RCC 7860 (cell line): ENCODE data around the gene CYP4F2.
A peak's percentile ranks its signal among the peaks of the same experiment; 100 is the strongest.
"Not testable (repeated sequence)": the region's sequence is repeated elsewhere in the genome, so short reads cannot be mapped to it uniquely, and the experiment has no call there.

Source experiments
- DNase-seq: peaks from one replicate; pipeline ENCODE4 v3.0.0-alpha.2; 2015; ENCODE audit warnings: low spot score
- FAIRE-seq: peaks from 2 replicates; lab custom pipeline; 2012; peaks lifted over from hg19 to GRCh38; lab: Jason Lieb, UNC

CYP4F2 gene, protein sequence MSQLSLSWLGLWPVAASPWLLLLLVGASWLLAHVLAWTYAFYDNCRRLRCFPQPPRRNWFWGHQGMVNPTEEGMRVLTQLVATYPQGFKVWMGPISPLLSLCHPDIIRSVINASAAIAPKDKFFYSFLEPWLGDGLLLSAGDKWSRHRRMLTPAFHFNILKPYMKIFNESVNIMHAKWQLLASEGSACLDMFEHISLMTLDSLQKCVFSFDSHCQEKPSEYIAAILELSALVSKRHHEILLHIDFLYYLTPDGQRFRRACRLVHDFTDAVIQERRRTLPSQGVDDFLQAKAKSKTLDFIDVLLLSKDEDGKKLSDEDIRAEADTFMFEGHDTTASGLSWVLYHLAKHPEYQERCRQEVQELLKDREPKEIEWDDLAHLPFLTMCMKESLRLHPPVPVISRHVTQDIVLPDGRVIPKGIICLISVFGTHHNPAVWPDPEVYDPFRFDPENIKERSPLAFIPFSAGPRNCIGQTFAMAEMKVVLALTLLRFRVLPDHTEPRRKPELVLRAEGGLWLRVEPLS

GRCh38 chr19:15897738-15898276, at the start of gene CYP4F2:
Gene CYP4F2 (minus strand): TSS chr19:15898074. CDS start chr19:15897611, 463 bp downstream.
- FAIRE-seq (no peak), DNase-seq (no peak)

DNA sequence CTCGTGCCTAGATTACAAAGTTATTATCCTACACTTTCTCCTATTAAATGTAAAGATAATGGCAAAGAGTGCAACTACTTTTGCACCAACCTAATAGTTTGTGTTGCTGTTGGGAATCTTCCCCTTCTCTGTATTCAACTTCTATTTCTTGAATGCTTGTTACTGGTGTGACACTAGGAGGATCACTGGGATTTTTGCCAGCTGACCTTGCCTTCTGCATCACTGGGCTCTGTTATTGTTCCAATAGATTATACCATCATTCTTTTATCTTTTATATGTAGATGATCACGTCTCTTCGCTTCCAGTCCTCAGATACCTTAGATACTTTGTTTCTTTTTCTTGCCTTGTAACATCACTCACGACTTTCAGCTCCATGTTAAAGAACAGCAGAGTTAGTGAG, 47.4 kb upstream of the CYP4F2 start:
- FAIRE-seq (no peak), DNase-seq (no peak)

- DNase-seq (no peak), FAIRE-seq (no peak)
Measured at GRCh38 chr19:15944401-15944800, 46.5 kb upstream of the CYP4F2 start.

DNA sequence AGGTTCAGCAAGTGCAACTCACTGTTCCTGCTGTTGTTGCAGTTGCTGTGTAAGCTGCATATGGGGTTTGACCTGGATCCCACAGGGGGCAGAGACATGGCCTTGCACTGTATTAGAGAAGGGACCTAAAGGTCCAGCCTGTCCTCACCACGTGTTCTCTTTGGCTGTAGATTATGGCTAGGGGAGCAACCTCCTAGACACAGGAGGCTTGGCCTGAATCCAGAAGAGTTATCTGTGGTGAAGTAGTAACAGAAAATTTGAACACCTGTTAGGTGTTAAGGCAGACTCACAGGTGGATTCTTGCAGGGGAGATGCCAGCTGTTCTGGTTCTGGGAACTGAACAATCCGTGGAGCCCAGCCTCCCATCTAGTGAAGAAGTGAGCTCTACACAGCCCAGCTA, 39.9 kb upstream of the CYP4F2 start:
- FAIRE-seq (no peak), DNase-seq (no peak)

DNA sequence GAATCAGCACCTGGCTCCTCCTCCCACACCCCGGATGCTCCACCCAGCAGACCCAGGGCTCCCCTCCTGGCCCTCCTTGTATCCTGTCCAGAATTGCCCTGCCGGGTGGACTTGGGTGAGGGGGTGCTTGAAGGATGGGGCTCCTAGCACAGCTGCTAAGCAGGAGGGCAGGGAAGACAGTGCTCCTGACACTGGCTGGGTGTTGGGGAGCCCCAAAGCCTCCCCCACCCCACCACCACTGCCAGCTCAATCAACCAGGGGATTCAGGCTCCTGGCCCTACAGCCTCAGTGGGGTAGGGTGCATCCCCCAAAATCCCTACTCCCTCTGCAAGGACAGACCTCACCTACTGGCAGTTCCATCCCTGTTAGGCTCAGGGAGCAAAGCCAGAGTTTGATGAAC, 39.1 kb upstream of the CYP4F2 start:
- no peak for FAIRE-seq
- DNase-seq, result no peak

DNA sequence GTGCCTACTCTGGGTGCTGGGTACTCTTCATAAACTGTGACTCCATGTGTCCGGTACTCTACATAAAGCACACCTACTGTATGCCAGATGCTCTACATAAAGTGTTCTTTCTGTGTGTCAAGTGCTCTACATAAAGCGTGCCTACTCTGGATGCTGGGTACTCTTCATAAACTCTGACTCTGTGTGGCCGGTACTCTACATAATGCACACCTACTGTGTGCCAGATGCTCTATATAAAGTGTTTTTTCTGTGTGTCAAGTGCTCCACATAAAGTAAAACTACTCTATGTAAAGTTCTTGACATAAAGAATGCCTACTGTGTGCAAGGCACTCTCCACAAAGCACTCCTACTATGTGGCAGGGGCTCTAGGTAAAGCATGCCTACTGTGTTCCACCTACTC, 38.3 kb upstream of the CYP4F2 start:
- no peak for FAIRE-seq

DNA sequence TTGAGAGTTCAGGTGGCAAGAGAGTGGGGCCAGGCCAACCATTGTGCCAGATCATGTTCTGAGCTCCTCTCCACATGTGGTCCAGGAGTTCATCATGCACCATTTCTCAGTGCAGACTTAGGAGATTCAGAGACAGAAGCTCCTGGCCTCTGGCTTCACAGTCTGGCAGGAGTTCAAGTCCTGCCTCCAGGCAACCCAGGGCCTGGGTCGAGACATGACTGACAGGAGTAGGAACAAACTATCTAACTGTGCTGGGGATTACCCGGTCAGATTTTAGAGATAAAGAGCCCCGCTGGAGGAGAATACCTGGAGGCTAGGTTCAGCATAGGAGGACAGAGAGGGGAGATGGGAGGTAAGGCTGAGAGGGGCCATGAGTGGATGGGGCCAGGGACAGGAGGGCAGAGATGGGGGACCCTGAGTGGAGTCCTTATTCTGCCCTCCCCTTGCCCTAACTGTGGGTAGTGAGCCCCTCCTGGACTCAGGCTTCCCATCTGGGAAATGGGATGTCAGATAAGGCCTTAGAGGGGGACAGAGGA, 37.4 kb upstream of the CYP4F2 start:
- no peak for FAIRE-seq
- DNase-seq, result peak; percentile 27

More for the DNA sequence above, 38.3 kb upstream of the CYP4F2 start:
- no peak for DNase-seq

DNA sequence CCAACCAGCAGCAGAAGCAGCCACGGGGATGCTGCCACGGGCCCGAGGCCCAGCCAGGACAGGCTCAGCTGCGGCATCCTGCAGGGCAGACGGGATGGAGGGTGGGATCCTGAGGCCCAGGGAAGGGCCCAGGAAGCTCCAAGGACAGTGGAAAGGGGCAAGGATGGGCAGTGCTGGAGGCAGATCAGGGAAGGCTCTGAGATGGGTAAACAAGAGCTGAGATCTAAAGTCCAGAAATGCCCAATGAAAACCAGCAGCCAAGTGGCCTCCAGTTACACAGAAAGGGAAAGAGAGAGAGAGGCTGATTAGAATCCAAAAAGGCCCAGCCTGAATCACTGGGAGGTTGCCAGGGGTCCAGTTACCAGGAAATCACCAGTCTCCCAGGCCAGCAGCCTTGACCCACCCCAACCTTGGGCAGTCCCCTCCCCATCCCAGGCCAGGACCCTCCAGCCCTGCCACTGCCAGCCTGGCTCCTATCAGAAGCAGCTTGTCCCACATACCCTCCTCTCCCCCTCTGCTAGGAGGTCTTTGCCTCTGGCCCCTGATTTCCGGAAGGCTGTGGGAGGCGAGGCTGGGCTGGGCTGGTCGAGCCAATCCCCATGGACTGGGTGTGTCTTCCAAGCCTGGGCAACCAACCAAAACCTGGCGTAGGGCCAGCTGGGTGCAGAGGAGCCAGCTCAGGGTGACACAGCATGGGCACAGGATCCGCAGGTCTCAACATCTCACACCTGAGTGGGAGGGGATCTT, 36.6 kb upstream of the CYP4F2 start, which contains the start of gene CYP4F11:
TSS of gene CYP4F11 (minus strand) at position 198 of the 747 bp plus-strand sequence. CDS start at position 77, 121 bp downstream.
- FAIRE-seq (peak; percentile 73), DNase-seq (peak; percentile 72)

- not testable (repeated sequence) for FAIRE-seq, DNase-seq
Measured at GRCh38 chr19:15933761-15934331, 36.0 kb upstream of the CYP4F2 start.

DNA sequence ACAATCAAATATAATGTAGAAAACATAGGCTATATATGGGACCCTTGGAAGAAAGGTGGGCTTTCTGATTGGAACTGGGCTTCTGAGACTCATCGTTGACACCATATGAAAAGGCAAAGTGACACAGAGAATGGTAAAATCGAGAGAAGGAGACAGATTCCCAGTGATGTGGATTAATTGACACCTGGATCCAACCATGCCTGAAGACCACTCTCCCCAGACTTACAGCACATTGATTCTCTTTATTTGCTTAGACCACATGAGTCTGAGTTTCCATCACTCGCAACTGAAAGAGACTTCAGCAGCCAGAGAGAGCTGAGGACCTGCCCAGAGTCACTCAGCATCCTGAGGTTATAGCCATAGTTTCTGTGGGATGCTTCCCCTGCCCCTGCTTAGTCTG, 30.4 kb upstream of the CYP4F2 start:
- DNase-seq (no peak), FAIRE-seq (no peak)

DNA sequence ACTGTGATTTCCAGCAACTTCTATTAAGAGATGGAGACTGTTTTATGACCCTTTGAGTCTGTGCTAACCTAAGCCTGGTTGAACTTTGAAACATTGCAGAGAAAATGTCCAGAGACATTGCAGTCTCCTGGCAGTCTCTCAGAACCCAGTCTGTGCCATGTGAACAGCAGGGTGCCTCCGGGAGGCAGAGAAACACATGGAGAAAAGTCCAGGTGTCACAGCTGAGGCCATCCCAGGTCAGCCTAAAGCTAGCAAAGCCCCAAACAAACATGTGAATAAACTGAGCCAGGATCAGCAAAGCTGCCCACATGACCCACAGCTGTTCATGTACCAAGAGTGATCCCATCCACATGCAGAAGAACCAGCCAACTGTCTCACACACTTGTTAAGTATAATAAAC, 28.6 kb upstream of the CYP4F2 start:
- FAIRE-seq, result no peak
- no peak for DNase-seq

- DNase-seq (no peak), FAIRE-seq (no peak)
Measured at GRCh38 chr19:15923702-15924101, 25.8 kb upstream of the CYP4F2 start.

- FAIRE-seq, result no peak
- no peak for DNase-seq
Measured at GRCh38 chr19:15922021-15922420, 24.1 kb upstream of the CYP4F2 start.

- DNase-seq, result no peak
- no peak for FAIRE-seq
Measured at GRCh38 chr19:15919243-15919642, 21.4 kb upstream of the CYP4F2 start.

- FAIRE-seq (no peak), DNase-seq (no peak)
Measured at GRCh38 chr19:15915109-15915508, 17.2 kb upstream of the CYP4F2 start.

GRCh38 chr19:15913830-15914229, 16.0 kb upstream of the CYP4F2 start:
- DNase-seq (no peak), FAIRE-seq (no peak)

DNA sequence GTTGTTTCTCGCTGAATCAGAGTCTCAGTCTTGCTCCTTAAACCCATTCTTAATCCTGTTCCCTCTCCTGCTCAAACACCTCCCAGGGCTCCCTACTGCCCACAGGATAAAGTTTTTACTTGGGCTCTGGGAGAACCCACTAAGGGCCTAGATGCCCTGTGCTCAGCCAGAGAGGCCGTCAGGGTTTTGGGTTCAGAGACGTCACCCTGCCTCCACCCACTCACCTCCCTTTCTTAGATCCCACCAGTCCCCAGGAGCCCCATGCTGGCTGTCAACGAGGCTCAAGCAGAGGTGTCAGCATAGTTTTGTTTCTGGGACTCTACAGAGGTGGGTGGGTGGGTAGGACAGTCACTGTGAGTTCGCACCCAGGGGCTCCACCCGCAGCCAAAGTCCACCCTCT, 15.5 kb upstream of the CYP4F2 start:
- no peak for FAIRE-seq

GRCh38 chr19:15911599-15912235, 13.8 kb upstream of the CYP4F2 start:
- FAIRE-seq, result no peak
- no peak for DNase-seq

More for the DNA sequence above, 15.5 kb upstream of the CYP4F2 start:
- DNase-seq, result no peak

DNA sequence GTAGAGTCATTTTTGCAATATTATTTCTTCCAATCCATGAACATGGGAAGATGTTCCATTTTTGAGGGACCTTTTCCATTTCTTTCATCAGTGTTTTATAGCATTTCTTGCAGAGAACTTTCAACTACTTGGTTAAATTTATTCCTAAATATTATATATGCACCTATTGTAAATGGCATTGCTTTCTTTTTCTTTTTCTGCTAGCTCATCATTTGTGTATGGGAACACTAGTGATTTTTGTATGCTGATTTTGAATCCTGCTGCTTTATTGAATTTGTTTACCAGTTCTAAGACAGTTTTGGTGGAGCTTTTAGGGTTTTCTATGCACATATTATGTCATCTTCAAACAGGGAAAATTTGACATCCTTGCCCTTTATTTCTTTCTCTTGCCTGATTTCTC, 7.2 kb upstream of the CYP4F2 start:
- FAIRE-seq, result no peak
- DNase-seq, result no peak

- not testable (repeated sequence) for DNase-seq, FAIRE-seq
Measured at GRCh38 chr19:15902898-15903297, 5.0 kb upstream of the CYP4F2 start.
